Activated CD4-positive, CD25-positive, alpha-beta regulatory T cell treated with anti-CD3 and anti-CD28 coated beads, Interleukin-2, amount 50 U/mL, for 24 hours (primary cell): ENCODE data around the gene NDRG2.
A peak's percentile ranks its signal among the peaks of the same experiment; 100 is the strongest.
"Not testable (repeated sequence)": the region's sequence is repeated elsewhere in the genome, so short reads cannot be mapped to it uniquely, and the experiment has no call there.

Source experiments
- ATAC-seq, 2 donors: fragments of 150-1000 bp; cut with Tn5 transposase; one replicate each; pipeline ENCODE4 v1.10.0; 2021; ENCODE audit warnings: mild to moderate bottlenecking in 1 of 2, moderate library complexity in 1 of 2

The NDRG2 gene

GRCh38 chr14:21033133-21033698 is 8.4 kb upstream of the NDRG2 start:
- ATAC-seq = no peak

GRCh38 chr14:21032326-21033132 is 7.7 kb upstream of the NDRG2 start:
- ATAC-seq = no peak

- no peak for ATAC-seq
Observed at GRCh38 chr14:21030531-21030930, 5.7 kb upstream of the NDRG2 start.

GRCh38 chr14:21029917-21030316 is 5.1 kb upstream of the NDRG2 start, which contains the start of gene TPPP2:
Gene TPPP2, plus strand, starts transcription at chr14:21030217. Its CDS starts 365 bp downstream, at chr14:21030582.
- ATAC-seq = no peak

- no peak for ATAC-seq
Observed at GRCh38 chr14:21026988-21027315, 2.1 kb upstream of the NDRG2 start.

- no peak for ATAC-seq
Observed at GRCh38 chr14:21026274-21026987, 1.6 kb upstream of the NDRG2 start.

GRCh38 chr14:21025371-21026273 is 761 bp upstream of the NDRG2 start:
- ATAC-seq = peak in 1 of 2 donors; percentile 35

GRCh38 chr14:21023817-21024584 is 860 bp downstream of the NDRG2 start:
- no peak for ATAC-seq

GRCh38 chr14:21023174-21023573 is 1.7 kb downstream of the NDRG2 start:
- no peak for ATAC-seq

- ATAC-seq = no peak
Observed at GRCh38 chr14:21022686-21023085, 2.2 kb downstream of the NDRG2 start.

- no peak for ATAC-seq
Observed at GRCh38 chr14:21020977-21021545, 3.8 kb downstream of the NDRG2 start.

- ATAC-seq = no peak
Observed at GRCh38 chr14:21019366-21019765, 5.5 kb downstream of the NDRG2 start.

GRCh38 chr14:21018781-21019180 is 6.1 kb downstream of the NDRG2 start:
- ATAC-seq = no peak

GRCh38 chr14:21018286-21018685 is 6.6 kb downstream of the NDRG2 start:
- no peak for ATAC-seq

GRCh38 chr14:21017528-21018245 is 7.2 kb downstream of the NDRG2 start:
- ATAC-seq = no peak

GRCh38 chr14:21016413-21017190 is 8.3 kb downstream of the NDRG2 start:
- no peak for ATAC-seq

GRCh38 chr14:21015312-21015711 is 9.5 kb downstream of the NDRG2 start:
- no peak for ATAC-seq

- peak; percentile 64 to 68 for ATAC-seq
Observed at GRCh38 chr14:21014761-21015190, 10.1 kb downstream of the NDRG2 start.

GRCh38 chr14:21011136-21011535 is 13.7 kb downstream of the NDRG2 start:
- ATAC-seq = no peak

- ATAC-seq = not testable (repeated sequence)
Observed at GRCh38 chr14:21009721-21010120, 15.1 kb downstream of the NDRG2 start.
